Right atrium auricular region (tissue), 2 donors: ENCODE measurements around the gene STK35. TPM values are rescaled to one million over a fixed set of nuclear protein-coding genes. Genes with fewer than 3 reads are reported as not detected.

Experiments
- DNase-seq: peaks from one replicate; pipeline ENCODE4 v3.0.0-alpha.2; 2019; ENCODE audit warnings: low spot score
- H3K27ac ChIP-seq, 2 donors: fragments of 200-600 bp; sonication (generic); 1 replicate in 1 of 2; 2 replicates in 1 of 2; pipeline ENCODE4 v1.5.1; 2016 to 2019
- H3K27me3 ChIP-seq, 2 donors: fragments of 200-600 bp; sonication (generic); one replicate each; pipeline versions ENCODE4 v1.5.1 to v1.6.0; 2017 to 2019
- H3K36me3 ChIP-seq: fragments of 200-600 bp; sonication (generic); one replicate; pipeline ENCODE4 v1.5.1; 2016
- H3K4me1 ChIP-seq, 2 donors: fragments of 200-600 bp; sonication (generic); one replicate each; pipeline versions ENCODE4 v1.5.1 to v1.6.0; 2017 to 2019
- H3K4me3 ChIP-seq, 2 donors: fragments of 200-600 bp; sonication (generic); 1 replicate in 1 of 2; 2 replicates in 1 of 2; pipeline ENCODE4 v1.5.1; 2017 to 2019; ENCODE audit warnings: mild to moderate bottlenecking in 1 of 2, moderate library complexity in 1 of 2
- H3K9me3 ChIP-seq, 2 donors: fragments of 200-600 bp; sonication (generic); one replicate each; pipeline ENCODE4 v1.5.1; 2019
- total RNA-seq, 2 donors: library from RNA; depleted of rRNA; stranded (reverse); fragments of >200 nt; gene quantifications; one replicate each; pipeline ENCODE4 v1.1.0, GENCODE V29; 2016
- TF ChIP-seq, protein P1 (sequence below), 2 donors: fragments of 200-600 bp; sonication (generic); IDR thresholded peaks; one replicate each; pipeline ENCODE4 v1.5.1; 2019; ENCODE audit warnings: antibody characterized with exemption in 2 of 2

STK35 gene
- total RNA-seq, 2 donors from 2014 or later: 15.0 to 18.8 TPM

DNA sequence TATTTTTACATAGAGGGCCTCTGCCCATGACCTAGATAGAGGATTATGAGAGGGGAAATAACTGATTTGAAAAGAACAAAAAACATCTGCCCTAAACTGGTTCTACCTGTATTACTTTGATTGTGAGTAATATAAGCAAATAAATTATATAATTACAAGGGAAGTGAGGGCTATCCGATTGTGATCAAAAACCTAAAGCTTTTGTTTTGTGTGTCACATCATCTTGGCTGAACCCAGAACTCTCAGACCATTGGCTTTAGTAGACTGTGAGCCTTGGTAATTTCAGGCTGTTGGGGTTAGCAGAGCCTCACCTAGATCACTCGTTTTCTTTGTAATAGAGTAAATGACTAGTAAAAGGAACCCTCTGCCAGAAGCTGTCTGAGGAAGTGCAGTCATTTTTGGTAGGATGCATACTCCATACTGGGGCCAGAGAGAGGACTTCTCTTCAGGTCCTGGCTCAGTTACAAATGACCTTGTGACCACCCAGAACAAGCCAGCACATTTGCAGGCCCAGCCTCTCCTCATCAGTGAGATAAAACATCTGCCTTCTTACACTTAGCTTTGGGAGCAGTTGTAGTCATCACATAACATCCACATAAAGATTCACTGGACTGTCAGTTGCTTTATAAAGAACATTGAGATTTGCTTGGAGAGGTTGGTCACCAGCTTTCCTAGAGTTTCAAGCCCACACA, 13.5 kb downstream of the STK35 start:
- H3K9me3 ChIP-seq: no peaks in the 10 kb centered on the region
- H3K27ac ChIP-seq: peak overlapping the region; percentile 50 to 77
- H3K4me1 ChIP-seq: peaks cover 0 to 69% of the 10 kb centered on the region in 2 donors
- H3K4me3 ChIP-seq: no peak overlapping the region
- H3K27me3 ChIP-seq: no peaks in the 10 kb centered on the region
- peaks cover 19% of the 10 kb centered on the region for H3K36me3 ChIP-seq
- TF ChIP-seq, protein P1, sequence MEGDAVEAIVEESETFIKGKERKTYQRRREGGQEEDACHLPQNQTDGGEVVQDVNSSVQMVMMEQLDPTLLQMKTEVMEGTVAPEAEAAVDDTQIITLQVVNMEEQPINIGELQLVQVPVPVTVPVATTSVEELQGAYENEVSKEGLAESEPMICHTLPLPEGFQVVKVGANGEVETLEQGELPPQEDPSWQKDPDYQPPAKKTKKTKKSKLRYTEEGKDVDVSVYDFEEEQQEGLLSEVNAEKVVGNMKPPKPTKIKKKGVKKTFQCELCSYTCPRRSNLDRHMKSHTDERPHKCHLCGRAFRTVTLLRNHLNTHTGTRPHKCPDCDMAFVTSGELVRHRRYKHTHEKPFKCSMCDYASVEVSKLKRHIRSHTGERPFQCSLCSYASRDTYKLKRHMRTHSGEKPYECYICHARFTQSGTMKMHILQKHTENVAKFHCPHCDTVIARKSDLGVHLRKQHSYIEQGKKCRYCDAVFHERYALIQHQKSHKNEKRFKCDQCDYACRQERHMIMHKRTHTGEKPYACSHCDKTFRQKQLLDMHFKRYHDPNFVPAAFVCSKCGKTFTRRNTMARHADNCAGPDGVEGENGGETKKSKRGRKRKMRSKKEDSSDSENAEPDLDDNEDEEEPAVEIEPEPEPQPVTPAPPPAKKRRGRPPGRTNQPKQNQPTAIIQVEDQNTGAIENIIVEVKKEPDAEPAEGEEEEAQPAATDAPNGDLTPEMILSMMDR (IDR thresholded peaks at IDR 0.05): no peak
- no peak for DNase-seq

GRCh38 chr20:2116170-2116940, 14.7 kb downstream of the STK35 start:
- Histone ChIP-seq H3K4me1 (peaks cover 0 to 69% of the 10 kb centered on the region in 2 donors), H3K27me3 (no peaks in the 10 kb centered on the region), H3K36me3 (peaks cover 19% of the 10 kb centered on the region), H3K9me3 (no peaks in the 10 kb centered on the region), H3K4me3 (no peak overlapping the region), H3K27ac (peak overlapping the region; percentile 50 to 77)
- TF ChIP-seq, protein P1 (IDR thresholded peaks at IDR 0.05): no peak
- no peak for DNase-seq

GRCh38 chr20:2118783-2119182, 17.2 kb downstream of the STK35 start:
- Histone ChIP-seq H3K36me3 (peaks cover 19% of the 10 kb centered on the region), H3K27ac (no peak overlapping the region), H3K4me3 (no peak overlapping the region), H3K9me3 (no peaks in the 10 kb centered on the region), H3K4me1 (peaks cover 0 to 75% of the 10 kb centered on the region in 2 donors), H3K27me3 (no peaks in the 10 kb centered on the region)
- TF ChIP-seq, protein P1 (IDR thresholded peaks at IDR 0.05): no peak
- no peak for DNase-seq

DNA sequence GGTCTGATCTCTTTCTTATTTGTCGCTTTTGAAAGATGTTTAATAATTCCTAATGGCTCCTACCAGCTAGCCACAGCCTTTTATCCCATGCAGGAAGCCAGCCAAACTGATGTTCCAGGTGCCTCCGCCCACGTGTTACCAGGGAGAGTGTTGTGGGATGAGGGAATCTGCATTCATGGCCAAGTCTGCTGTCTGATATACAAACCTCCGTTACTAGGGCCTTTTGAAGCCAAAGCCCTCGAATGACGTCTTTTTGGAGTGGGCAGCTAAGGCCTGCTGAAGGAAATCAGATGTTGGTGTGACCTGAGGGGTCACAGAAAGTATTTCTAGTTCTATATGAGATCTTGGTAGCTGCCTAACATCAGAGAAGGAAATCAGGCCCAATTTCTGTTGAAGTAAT, 21.3 kb downstream of the STK35 start:
- DNase-seq: no peak
- peak overlapping the region; percentile 23 to 64 for H3K27ac ChIP-seq
- TF ChIP-seq, protein P1 (IDR thresholded peaks at IDR 0.05): no peak
- H3K27me3 ChIP-seq: no peaks in the 10 kb centered on the region
- no peaks in the 10 kb centered on the region for H3K9me3 ChIP-seq
- H3K36me3 ChIP-seq: peaks cover 4% of the 10 kb centered on the region
- no peak overlapping the region for H3K4me3 ChIP-seq
- peaks cover 0 to 89% of the 10 kb centered on the region in 2 donors for H3K4me1 ChIP-seq

DNA sequence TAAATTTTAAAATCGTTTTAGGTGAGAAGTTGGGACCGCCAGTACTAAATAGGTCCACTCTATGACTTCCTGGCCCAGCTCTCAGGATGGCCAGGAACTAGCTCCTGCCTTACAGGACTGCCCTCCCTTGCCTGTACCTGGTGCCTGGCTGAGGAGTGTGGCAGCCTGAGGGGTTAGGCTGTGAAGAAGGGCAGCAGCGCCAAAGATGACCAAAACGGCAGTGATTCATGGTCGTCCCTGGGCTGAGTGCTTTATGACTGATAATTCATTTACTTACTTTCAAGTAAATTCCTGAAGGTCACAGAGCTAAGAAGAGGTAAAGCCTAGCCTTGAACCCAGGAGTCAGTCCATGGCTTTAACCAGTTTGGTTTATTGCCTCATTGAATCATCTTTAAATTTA, 22.1 kb downstream of the STK35 start:
- H3K9me3 ChIP-seq: no peaks in the 10 kb centered on the region
- TF ChIP-seq, protein P1 (IDR thresholded peaks at IDR 0.05): no peak
- peak overlapping the region in 1 of 2 donors; percentile 64 for H3K27ac ChIP-seq
- H3K4me3 ChIP-seq: no peak overlapping the region
- peaks cover 0 to 95% of the 10 kb centered on the region in 2 donors for H3K4me1 ChIP-seq
- H3K27me3 ChIP-seq: no peaks in the 10 kb centered on the region
- H3K36me3 ChIP-seq: peaks cover 8% of the 10 kb centered on the region
- DNase-seq: no peak
